ENCODE results near the gene TNS3. TPM values are rescaled to one million over a fixed set of nuclear protein-coding genes. Genes with fewer than 3 reads are reported as not detected.

The TNS3 gene
- total RNA-seq, 1 experiment from 2014 or later = 9.5 TPM

- no peak overlapping the region for H3K27ac ChIP-seq (ENCODE audit: insufficient read length, low read depth, low read length)
- H2BK5ac ChIP-seq (ENCODE audit: insufficient read length, low read length) = no peak overlapping the region
- peaks cover 4% of the 10 kb centered on the region; the same call in 1 of the 2 replicates for H3K79me2 ChIP-seq (ENCODE audit: insufficient read depth, low read length)
- no peak overlapping the region for H4K91ac ChIP-seq (ENCODE audit: insufficient read length, low read depth, low read length)
- no peak overlapping the region for H2BK20ac ChIP-seq (ENCODE audit: low read depth, low read length, poor library complexity, severe bottlenecking)
- H2BK15ac ChIP-seq (ENCODE audit: low read depth, low read length) = no peak overlapping the region
- no peak overlapping the region for H3K4me3 Mint-ChIP-seq
- H3K23me2 ChIP-seq (ENCODE audit: insufficient read length, low read depth, low read length, poor library complexity, severe bottlenecking) = no peaks in the 10 kb centered on the region
- H3K4me2 ChIP-seq (ENCODE audit: insufficient read depth, insufficient read length, low read length) = no peak overlapping the region
- DNase-seq = no peak
- no peaks in the 10 kb centered on the region for H3K9me3 Mint-ChIP-seq
- H3K9ac ChIP-seq (ENCODE audit: extremely low read depth, insufficient read length, low read length) = no peak overlapping the region
- H3K18ac ChIP-seq (ENCODE audit: insufficient read length, low read depth, low read length) = no peak overlapping the region
- H2BK12ac ChIP-seq (ENCODE audit: insufficient read length, low read depth, low read length) = no peak overlapping the region
- H3T11ph ChIP-seq (ENCODE audit: low read length) = no peak overlapping the region
- H3K9me3 ChIP-seq (ENCODE audit: control insufficient read depth, low read depth, low read length) = no peaks in the 10 kb centered on the region
- no peak overlapping the region for H3K56ac ChIP-seq (ENCODE audit: insufficient read length, low read depth, low read length)
- H2AFZ ChIP-seq (ENCODE audit: low read length) = no peak overlapping the region
- H3K79me1 ChIP-seq (ENCODE audit: insufficient read depth, low read depth, low read length, poor library complexity, severe bottlenecking) = no peaks in the 10 kb centered on the region
- H3K4me1 ChIP-seq (ENCODE audit: insufficient read depth, low read length) = no peaks in the 10 kb centered on the region
- H3K23ac ChIP-seq (ENCODE audit: insufficient read length, low read depth, low read length) = no peak overlapping the region
- H3K4me1 Mint-ChIP-seq = peaks cover 11 to 13% of the 10 kb centered on the region in 2 experiments
- H2BK120ac ChIP-seq (ENCODE audit: low read depth, low read length, poor library complexity, severe bottlenecking) = no peak overlapping the region
- H2AK5ac ChIP-seq (ENCODE audit: insufficient read length, low read length) = no peak overlapping the region
- H4K8ac ChIP-seq (replicated peaks; ENCODE audit: insufficient read length, low read depth, low read length) = no peak overlapping the region
- peaks cover 3% of the 10 kb centered on the region; the same call in 1 of the 2 replicates for H3K27me3 Mint-ChIP-seq (ENCODE audit: low read depth)
- peaks cover 0 to 3% (median 0%) of the 10 kb centered on the region in 3 experiments; a peak in 1 of 7 replicates for H3K36me3 Mint-ChIP-seq (ENCODE audit: insufficient read depth in 1 of 3, low read depth in 3 of 3)
- H3K27ac Mint-ChIP-seq = no peak overlapping the region
- H3K14ac ChIP-seq (ENCODE audit: insufficient read depth, low read length) = no peak overlapping the region
- no peak overlapping the region for H3K4ac ChIP-seq (ENCODE audit: low read depth, low read length)
- H4K5ac ChIP-seq (ENCODE audit: insufficient read length, low read depth, low read length) = no peak overlapping the region
- no peaks in the 10 kb centered on the region for H4K20me1 ChIP-seq (ENCODE audit: control insufficient read depth, insufficient read depth, insufficient read length)
- no peak for TF ChIP-seq CTCF (conservative IDR thresholded peaks at IDR 0.05)
- H3K27me3 ChIP-seq (ENCODE audit: insufficient read depth, low read length) = no peaks in the 10 kb centered on the region
- 100% methylated on average over 4 of the region's 7 CpGs for WGBS (ENCODE audit: extremely low coverage, insufficient read length, low lambda C conversion rate)
Observed at GRCh38 chr7:47515305-47515834, 66.5 kb downstream of the TNS3 start.
